Fibroblast of lung (primary cell): ENCODE data around the gene RSF1. TPM values are rescaled to one million over a fixed set of nuclear protein-coding genes. Genes with fewer than 3 reads are reported as not detected.

Experiments
- DNase-seq, 2 donors: peaks; one replicate each; pipeline versions ENCODE4 v3.0.0 to v3.0.0-alpha.2; 2010; ENCODE audit warnings: low read depth in 2 of 2
- H2AFZ ChIP-seq: 2 replicates; pipeline ENCODE4 v1.5.1; 2012; ENCODE audit warnings: low read length, control low read depth, inconsistent platforms
- H3K27ac ChIP-seq: 2 replicates; pipeline ENCODE4 v1.5.1; 2011; ENCODE audit warnings: low read length, control low read depth; ENCODE audit not compliant: insufficient read depth
- H3K27me3 ChIP-seq: 2 replicates; pipeline ENCODE4 v1.5.1; 2011; ENCODE audit warnings: mild to moderate bottlenecking, low read length; ENCODE audit not compliant: control insufficient read depth, insufficient read depth
- H3K36me3 ChIP-seq: 2 replicates; pipeline ENCODE4 v1.5.1; 2011; ENCODE audit warnings: low read length; ENCODE audit not compliant: control insufficient read depth, insufficient read depth
- H3K4me1 ChIP-seq: 2 replicates; pipeline ENCODE4 v1.5.1; 2011; ENCODE audit warnings: low read length; ENCODE audit not compliant: control insufficient read depth, insufficient read depth; ENCODE audit errors: extremely low read depth
- H3K4me2 ChIP-seq: 2 replicates; pipeline ENCODE4 v1.5.1; 2011; ENCODE audit warnings: low read length, control low read depth; ENCODE audit not compliant: insufficient read depth; ENCODE audit errors: extremely low read depth
- H3K4me3 ChIP-seq, 4 experiments: fragments of 200-600 bp in 1 of 4; sonication (generic) in 1 of 4; replicated peaks in 1 of 4; 2 replicates each; pipeline ENCODE4 v1.5.1; 2011 to 2016; ENCODE audit warnings: low read length in 4 of 4, low read depth in 3 of 4, mild to moderate bottlenecking in 3 of 4, control low read depth in 2 of 4, inconsistent platforms in 1 of 4, mixed read lengths in 1 of 4; ENCODE audit not compliant: insufficient read depth in 1 of 4; ENCODE audit errors: control extremely low read depth in 1 of 4
- H3K79me2 ChIP-seq: 2 replicates; pipeline ENCODE4 v1.5.1; 2012; ENCODE audit warnings: mild to moderate bottlenecking, low read length, inconsistent platforms; ENCODE audit not compliant: control insufficient read depth, insufficient read depth
- H3K9ac ChIP-seq: 2 replicates; pipeline ENCODE4 v1.5.1; 2011; ENCODE audit warnings: mild to moderate bottlenecking, low read length, control low read depth; ENCODE audit not compliant: insufficient read depth
- H3K9me3 ChIP-seq: 2 replicates; pipeline ENCODE4 v1.5.1; 2012; ENCODE audit warnings: low read depth, low read length; ENCODE audit not compliant: control insufficient read depth, insufficient read depth
- H4K20me1 ChIP-seq: 2 replicates; pipeline ENCODE4 v1.5.1; 2011; ENCODE audit warnings: low read length; ENCODE audit not compliant: control insufficient read depth, insufficient read depth; ENCODE audit errors: extremely low read depth
- CTCF ChIP-seq, 2 donors: IDR thresholded peaks in 1 of 2; conservative IDR thresholded peaks in 1 of 2; 1 replicate in 1 of 2; 2 replicates in 1 of 2; pipeline ENCODE4 v1.5.1; 2011 to 2012; ENCODE audit warnings: low read length in 2 of 2, control low read depth in 1 of 2, inconsistent platforms in 1 of 2, low read depth in 1 of 2, mild to moderate bottlenecking in 1 of 2
- EZH2 ChIP-seq: IDR thresholded peaks from 2 replicates; pipeline ENCODE4 v1.5.1; 2012; ENCODE audit warnings: low read length, control low read depth, mild to moderate bottlenecking; ENCODE audit errors: missing control alignments
- polyA plus RNA-seq, 2 donors: library from polyadenylated mRNA; depleted of rRNA in 1 of 2; stranded (reverse) in 1 of 2; unstranded in 1 of 2; fragments of >200 nt; gene quantifications; 2 replicates each; pipeline ENCODE4 v1.2.1, GENCODE V29; 2011 to 2012; ENCODE audit warnings: missing spikeins in 1 of 2
- total RNA-seq: library from RNA; depleted of rRNA; stranded (reverse); fragments of >200 nt; gene quantifications from 2 replicates; pipeline ENCODE4 v1.2.1, GENCODE V29; 2014

Gene RSF1
- total and polyA plus RNA-seq, 2 donors (not counting 1 experiment from before 2014, with no cell fraction given), result 27.5 to 38.1 TPM

GRCh38 chr11:77736473-77736872, 84.0 kb downstream of the RSF1 start:
- DNase-seq, result no peak
- TF ChIP-seq EZH2, result no peak
- no peak for TF ChIP-seq CTCF (conservative IDR thresholded peaks at IDR 0.05 in 1 of 2, IDR thresholded peaks at IDR 0.05 in 1 of 2; ENCODE audit: low read depth in 1 of 2, low read length in 2 of 2)
- Histone ChIP-seq H3K4me3 (no peak overlapping the region), H3K36me3 (peaks cover 2% of the 10 kb centered on the region), H3K79me2 (no peaks in the 10 kb centered on the region), H4K20me1 (no peaks in the 10 kb centered on the region), H2AFZ (no peak overlapping the region), H3K27ac (no peak overlapping the region), H3K4me1 (no peaks in the 10 kb centered on the region), H3K9ac (no peak overlapping the region), H3K9me3 (no peaks in the 10 kb centered on the region), H3K4me2 (no peak overlapping the region), H3K27me3 (no peaks in the 10 kb centered on the region)

GRCh38 chr11:77734890-77735289, 85.6 kb downstream of the RSF1 start:
- no peaks in the 10 kb centered on the region for H3K27me3 ChIP-seq
- H3K27ac ChIP-seq, result no peak overlapping the region
- no peak overlapping the region for H3K4me3 ChIP-seq
- H3K4me2 ChIP-seq, result no peak overlapping the region
- no peaks in the 10 kb centered on the region for H3K4me1 ChIP-seq
- no peaks in the 10 kb centered on the region for H4K20me1 ChIP-seq
- no peak overlapping the region for H3K9ac ChIP-seq
- no peak for TF ChIP-seq CTCF (conservative IDR thresholded peaks at IDR 0.05 in 1 of 2, IDR thresholded peaks at IDR 0.05 in 1 of 2; ENCODE audit: low read depth in 1 of 2, low read length in 2 of 2)
- TF ChIP-seq EZH2, result no peak
- H3K36me3 ChIP-seq, result peaks cover 2% of the 10 kb centered on the region
- no peaks in the 10 kb centered on the region for H3K9me3 ChIP-seq
- DNase-seq, result no peak
- no peak overlapping the region for H2AFZ ChIP-seq
- no peaks in the 10 kb centered on the region for H3K79me2 ChIP-seq

- Histone ChIP-seq H3K4me2 (no peak overlapping the region), H3K4me3 (no peak overlapping the region), H3K79me2 (no peaks in the 10 kb centered on the region), H2AFZ (no peak overlapping the region), H3K4me1 (no peaks in the 10 kb centered on the region), H4K20me1 (no peaks in the 10 kb centered on the region), H3K9ac (no peak overlapping the region), H3K9me3 (no peaks in the 10 kb centered on the region), H3K36me3 (peaks cover 2% of the 10 kb centered on the region), H3K27me3 (no peaks in the 10 kb centered on the region), H3K27ac (no peak overlapping the region)
- DNase-seq, result no peak
- no peak for TF ChIP-seq CTCF (conservative IDR thresholded peaks at IDR 0.05 in 1 of 2, IDR thresholded peaks at IDR 0.05 in 1 of 2; ENCODE audit: low read depth in 1 of 2, low read length in 2 of 2)
- no peak for TF ChIP-seq EZH2
Measured at GRCh38 chr11:77732143-77732542, 88.4 kb downstream of the RSF1 start.
